Measurements from ENCODE around the gene PDZD2. TPM values are rescaled to one million over a fixed set of nuclear protein-coding genes. Genes with fewer than 3 reads are reported as not detected.

Gene PDZD2
- total RNA-seq, 2 donors from 2014 or later = 10.3 to 59.5 TPM

- Histone ChIP-seq H3K36me3 (no peaks in the 10 kb centered on the region), H3K4me1 (replicated peaks) (no peaks in the 10 kb centered on the region), H3K4me3 (no peak overlapping the region), H3K27ac (no peak overlapping the region), H3K9me3 (no peaks in the 10 kb centered on the region), H3K27me3 (replicated peaks; ENCODE audit: insufficient read depth) (no peaks in the 10 kb centered on the region)
- TF ChIP-seq POLR2A (IDR thresholded peaks at IDR 0.05) (no peak), CTCF (IDR thresholded peaks at IDR 0.05) (no peak), POLR2AphosphoS5 (IDR thresholded peaks at IDR 0.05) (no peak)
- intact Hi-C loops (cut with DNase I) = no loop called here
- 95% methylated on average over 41 of the region's 41 CpGs for WGBS
- DNase-seq (ENCODE audit: low spot score) = no peak
Observed at GRCh38 chr5:31776976-31777651, 138.2 kb downstream of the PDZD2 start.

DNA sequence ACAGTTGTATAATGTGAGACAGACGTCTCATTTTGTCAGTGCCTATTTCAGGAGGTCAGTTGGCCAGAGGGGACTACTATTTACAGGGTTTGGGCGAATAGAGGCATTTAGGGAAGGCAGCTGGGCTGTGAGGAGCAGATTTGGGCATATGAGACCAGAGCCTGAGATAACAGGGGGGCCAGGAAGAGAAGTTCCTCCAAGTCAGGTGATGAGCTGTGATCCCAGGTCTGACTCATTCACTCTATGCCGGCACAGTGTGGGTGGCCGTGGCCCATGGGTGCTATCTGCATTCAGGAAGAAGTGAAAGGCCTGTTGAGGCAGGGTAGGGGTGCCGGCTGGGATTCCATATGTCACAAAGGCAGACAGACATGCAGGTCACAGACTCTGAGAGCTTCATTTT lies 142.8 kb downstream of the PDZD2 start:
- H3K4me1 ChIP-seq (replicated peaks) = no peaks in the 10 kb centered on the region
- no peaks in the 10 kb centered on the region for H3K9me3 ChIP-seq
- H3K36me3 ChIP-seq = no peaks in the 10 kb centered on the region
- no peak overlapping the region for H3K27ac ChIP-seq
- no peak overlapping the region for H3K4me3 ChIP-seq
- WGBS = 73% methylated on average over 5 of the region's 5 CpGs
- no peak for TF ChIP-seq POLR2A (IDR thresholded peaks at IDR 0.05)
- no peak for TF ChIP-seq CTCF (IDR thresholded peaks at IDR 0.05)
- no peak for TF ChIP-seq POLR2AphosphoS5 (IDR thresholded peaks at IDR 0.05)
- no peaks in the 10 kb centered on the region for H3K27me3 ChIP-seq (replicated peaks; ENCODE audit: insufficient read depth)
- DNase-seq (ENCODE audit: low spot score) = no peak
- intact Hi-C loops (cut with DNase I) = no loop called here

- Histone ChIP-seq H3K36me3 (no peaks in the 10 kb centered on the region), H3K27ac (no peak overlapping the region), H3K9me3 (no peaks in the 10 kb centered on the region), H3K4me3 (no peak overlapping the region), H3K27me3 (replicated peaks; ENCODE audit: insufficient read depth) (no peaks in the 10 kb centered on the region), H3K4me1 (replicated peaks) (no peaks in the 10 kb centered on the region)
- peak; percentile 19 for DNase-seq (ENCODE audit: low spot score)
- WGBS = 42% methylated on average over 10 of the region's 10 CpGs
- intact Hi-C loops (cut with DNase I) = no loop called here
- TF ChIP-seq CTCF (IDR thresholded peaks at IDR 0.05) (no peak), POLR2AphosphoS5 (IDR thresholded peaks at IDR 0.05) (no peak), POLR2A (IDR thresholded peaks at IDR 0.05) (no peak)
Observed at GRCh38 chr5:31783086-31783645, 144.2 kb downstream of the PDZD2 start.

- H3K9me3 ChIP-seq = no peaks in the 10 kb centered on the region
- H3K27me3 ChIP-seq (replicated peaks; ENCODE audit: insufficient read depth) = no peaks in the 10 kb centered on the region
- intact Hi-C loops (cut with DNase I) = no loop called here
- H3K36me3 ChIP-seq = no peaks in the 10 kb centered on the region
- WGBS = 47% methylated on average over 8 of the region's 8 CpGs
- TF ChIP-seq POLR2AphosphoS5 (IDR thresholded peaks at IDR 0.05) (no peak), CTCF (IDR thresholded peaks at IDR 0.05) (no peak), POLR2A (IDR thresholded peaks at IDR 0.05) (no peak)
- no peak overlapping the region for H3K27ac ChIP-seq
- no peaks in the 10 kb centered on the region for H3K4me1 ChIP-seq (replicated peaks)
- H3K4me3 ChIP-seq = no peak overlapping the region
- no peak for DNase-seq (ENCODE audit: low spot score)
Observed at GRCh38 chr5:31783731-31784130, 144.8 kb downstream of the PDZD2 start.

DNA sequence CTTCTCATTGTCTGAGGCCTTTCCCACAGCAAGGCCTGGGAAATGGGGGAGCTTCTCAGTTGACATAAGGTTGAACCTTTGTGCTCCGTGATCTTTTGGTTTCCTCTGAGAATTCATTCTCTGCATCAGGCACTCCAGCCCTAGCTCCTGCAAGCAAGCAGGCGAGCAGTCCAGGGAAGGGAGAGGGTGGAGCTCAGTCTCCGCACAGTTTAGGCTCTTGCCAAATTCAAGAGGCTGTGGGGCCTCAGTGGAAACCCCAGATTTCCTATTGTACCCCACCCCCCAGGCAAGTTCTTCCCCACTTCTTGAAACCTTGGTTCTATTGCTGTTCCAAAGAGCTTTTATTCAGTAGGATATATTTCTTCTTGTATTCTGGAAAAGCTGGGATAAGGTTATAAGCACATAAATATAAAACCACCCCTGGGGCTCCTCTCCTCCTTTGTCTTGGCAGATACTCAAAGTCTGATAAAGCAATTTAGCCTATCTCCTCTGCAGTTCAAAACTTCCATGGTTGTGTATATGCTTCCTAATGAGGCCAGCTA lies 147.2 kb downstream of the PDZD2 start:
- no peak overlapping the region for H3K27ac ChIP-seq
- H3K4me3 ChIP-seq = no peak overlapping the region
- 49% methylated on average over 3 of the region's 3 CpGs for WGBS
- DNase-seq (ENCODE audit: low spot score) = no peak
- intact Hi-C loops (cut with DNase I) = no loop called here
- no peaks in the 10 kb centered on the region for H3K9me3 ChIP-seq
- H3K36me3 ChIP-seq = no peaks in the 10 kb centered on the region
- no peak for TF ChIP-seq CTCF (IDR thresholded peaks at IDR 0.05)
- TF ChIP-seq POLR2A (IDR thresholded peaks at IDR 0.05) = no peak
- no peak for TF ChIP-seq POLR2AphosphoS5 (IDR thresholded peaks at IDR 0.05)
- H3K27me3 ChIP-seq (replicated peaks; ENCODE audit: insufficient read depth) = no peaks in the 10 kb centered on the region
- H3K4me1 ChIP-seq (replicated peaks) = no peaks in the 10 kb centered on the region

Data from prostate gland (tissue), 2 donors.